NT2/D1 (cell line): ENCODE measurements around the gene F13B.

ENCODE experiments used
- SUZ12 ChIP-seq: IDR thresholded peaks from 2 replicates; pipeline ENCODE4 v1.6.1; 2011; ENCODE audit not compliant: insufficient read length, insufficient read depth; ENCODE audit errors: extremely low read depth
- YY1 ChIP-seq: IDR thresholded peaks from 2 replicates; pipeline ENCODE4 v1.6.1; 2011; ENCODE audit not compliant: insufficient read length, insufficient read depth
- ZNF274 ChIP-seq: IDR thresholded peaks from 2 replicates; pipeline ENCODE4 v1.6.1; 2011; ENCODE audit warnings: mild to moderate bottlenecking, low read depth, low read length

- TF ChIP-seq YY1 (no peak), ZNF274 (no peak), SUZ12 (no peak)
These were observed 39.7 kb downstream of the F13B start for GRCh38 chr1:197027359-197027758.
